GM21619 (cell line): ENCODE measurements around the gene STK32B.

Source experiments
- ATAC-seq: cut with Tn5 transposase; IDR thresholded peaks from one replicate; pipeline ENCODE4 v1.9.1; 2021; ENCODE audit not compliant: unreplicated experiment

Gene STK32B

DNA sequence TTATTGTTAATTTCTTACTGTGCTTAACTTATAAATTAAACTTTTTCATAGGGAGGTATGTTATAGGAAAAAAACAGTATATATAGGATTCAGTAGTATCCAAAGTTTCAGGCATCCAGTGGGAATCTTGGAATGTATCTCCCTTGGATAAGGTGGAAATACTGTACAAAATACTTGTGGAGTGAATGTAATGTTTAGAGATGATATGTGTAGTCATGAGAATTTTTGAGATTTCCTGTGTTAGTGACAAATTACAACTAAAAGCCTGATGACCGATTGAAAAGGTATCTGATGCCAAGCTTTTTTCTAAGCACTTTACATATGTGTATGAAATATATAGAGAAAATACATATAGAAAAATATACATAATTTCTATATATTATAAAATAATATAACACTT, 69.2 kb downstream of the STK32B start:
- no peak for ATAC-seq

- no peak for ATAC-seq
Observed at GRCh38 chr4:5122114-5122513, 70.8 kb downstream of the STK32B start.

DNA sequence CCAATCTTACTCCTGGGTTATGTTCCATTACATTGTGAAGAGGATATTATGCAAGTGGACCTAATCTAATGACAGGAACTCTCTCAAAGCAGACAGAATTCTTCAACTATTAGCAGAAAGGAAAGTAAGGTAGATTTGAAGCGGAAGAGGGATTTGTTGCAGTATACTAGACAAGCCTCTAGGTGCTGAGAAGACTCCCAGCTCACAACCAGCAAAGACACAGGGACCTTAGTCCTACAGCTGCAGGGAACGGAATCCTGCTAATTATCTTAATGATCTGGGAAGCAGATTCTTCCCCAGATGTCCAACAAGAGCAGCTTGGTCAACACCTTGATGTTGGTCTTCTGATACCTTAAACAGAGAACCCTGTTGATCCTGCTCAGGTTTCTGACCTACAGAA, 73.6 kb downstream of the STK32B start:
- no peak for ATAC-seq

DNA sequence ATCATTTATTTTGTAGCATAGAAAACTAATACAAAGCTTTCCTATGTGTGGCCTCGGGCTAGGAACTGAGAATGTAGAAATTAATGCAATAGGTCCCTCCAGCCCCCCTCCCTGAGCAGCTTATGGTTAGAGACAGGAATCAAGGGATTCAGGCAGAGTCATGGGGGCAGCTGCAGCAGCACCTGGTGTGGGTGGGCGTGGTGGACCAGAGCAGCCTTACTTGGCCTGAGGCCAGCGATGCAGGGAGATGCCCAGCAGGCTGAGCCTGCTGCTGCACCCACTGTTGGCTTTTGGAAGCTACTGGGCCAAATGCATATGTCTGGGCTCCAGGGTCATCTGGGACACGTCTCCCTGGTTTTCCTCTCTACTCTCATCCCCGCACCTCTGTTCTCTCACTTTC, 74.0 kb downstream of the STK32B start:
- no peak for ATAC-seq

GRCh38 chr4:5126231-5126630, 75.0 kb downstream of the STK32B start:
- ATAC-seq = no peak

- no peak for ATAC-seq
Observed at GRCh38 chr4:5126857-5127256, 75.6 kb downstream of the STK32B start.

GRCh38 chr4:5127556-5127955, 76.3 kb downstream of the STK32B start:
- ATAC-seq = no peak

- no peak for ATAC-seq
Observed at GRCh38 chr4:5128569-5128968, 77.3 kb downstream of the STK32B start.

DNA sequence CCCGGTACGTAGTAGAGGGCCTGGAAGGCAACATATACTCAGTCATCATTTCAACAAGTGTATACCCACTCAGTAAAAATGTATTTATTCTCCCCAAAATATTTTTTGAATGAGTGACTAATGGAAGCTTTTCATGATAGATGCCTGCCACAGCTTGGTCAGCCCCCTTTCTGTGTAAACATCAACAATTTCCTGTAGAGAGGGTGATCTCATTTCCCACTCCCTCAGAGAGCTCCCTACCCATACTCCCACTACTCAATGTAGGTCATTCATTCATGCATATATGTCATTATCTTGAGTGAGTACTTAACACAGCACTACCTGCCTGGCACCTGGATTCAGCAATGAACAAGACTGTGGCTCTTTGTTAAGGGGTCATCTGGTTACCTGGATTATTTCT, 81.9 kb downstream of the STK32B start:
- no peak for ATAC-seq

DNA sequence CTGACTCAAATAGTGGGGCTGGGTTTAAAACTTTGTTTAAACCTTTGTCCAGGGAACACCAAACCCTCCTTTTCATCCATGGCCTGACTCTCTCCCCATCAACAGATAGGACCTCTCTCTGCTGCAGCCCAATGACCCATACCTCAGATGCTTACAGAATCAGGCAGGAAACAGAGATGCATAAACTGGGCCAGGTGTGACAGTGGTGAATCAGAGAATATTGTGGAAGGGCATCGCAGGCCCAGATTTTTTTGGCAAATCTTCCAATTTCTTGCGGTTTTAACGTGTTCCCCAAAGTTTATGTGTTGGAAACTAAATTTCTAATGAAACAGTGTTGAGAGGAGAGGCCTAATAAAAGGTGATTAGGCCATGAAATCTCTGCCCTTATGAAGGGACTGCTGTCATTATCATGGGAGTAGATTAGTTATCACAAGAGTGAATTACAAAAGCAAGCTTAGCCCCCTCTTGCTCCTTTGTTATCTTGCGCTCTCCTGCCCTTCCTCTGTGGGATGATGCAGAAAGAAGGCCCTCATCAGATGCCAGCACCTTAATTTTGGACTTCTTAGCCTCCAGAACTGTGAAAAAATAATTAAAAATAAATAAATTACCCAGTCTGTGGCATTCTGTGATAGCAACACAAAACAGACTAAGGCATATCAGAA, 82.8 kb downstream of the STK32B start:
- ATAC-seq = no peak

DNA sequence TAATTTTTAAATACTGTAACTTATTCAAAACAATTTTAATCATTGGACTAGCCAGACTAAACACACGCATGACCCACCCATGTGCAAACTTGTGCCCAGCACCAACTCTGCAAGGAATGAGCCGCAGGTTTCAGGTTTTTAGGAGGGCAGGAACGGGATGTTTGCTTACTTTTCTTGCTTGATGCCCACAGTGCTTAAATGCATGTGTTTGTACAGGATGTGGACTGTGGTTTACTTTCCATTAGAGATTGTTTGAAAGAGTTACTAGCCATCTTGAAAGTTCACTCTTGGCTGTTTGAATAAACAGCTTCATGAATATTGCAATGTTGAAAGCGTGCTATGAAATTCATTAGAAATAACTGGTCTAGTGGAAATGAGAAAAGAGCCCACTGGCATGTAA, 83.3 kb downstream of the STK32B start:
- ATAC-seq = no peak

GRCh38 chr4:5137226-5137625, 85.9 kb downstream of the STK32B start:
- no peak for ATAC-seq

GRCh38 chr4:5137927-5138326, 86.6 kb downstream of the STK32B start:
- ATAC-seq = no peak

- ATAC-seq = no peak
Observed at GRCh38 chr4:5138389-5138788, 87.1 kb downstream of the STK32B start.

DNA sequence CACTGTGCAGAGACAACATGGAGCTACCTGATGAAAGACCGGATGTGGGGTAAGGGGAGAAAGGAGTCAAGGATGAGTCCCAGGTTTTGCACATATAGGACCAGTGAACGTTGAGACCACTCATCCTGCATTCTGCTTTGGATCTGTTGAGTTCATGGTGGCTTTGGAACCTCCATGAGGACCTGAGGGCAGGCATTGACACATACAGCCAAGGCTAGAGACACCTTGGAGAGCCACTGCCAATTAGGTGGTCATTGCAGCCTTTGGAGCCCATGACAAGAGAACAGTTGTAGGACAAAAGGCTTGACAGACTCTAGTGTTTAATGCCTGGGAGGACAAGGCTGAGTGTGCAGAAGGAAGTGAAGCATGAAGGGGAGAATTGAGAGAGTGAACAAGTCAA, 87.9 kb downstream of the STK32B start:
- ATAC-seq = no peak

DNA sequence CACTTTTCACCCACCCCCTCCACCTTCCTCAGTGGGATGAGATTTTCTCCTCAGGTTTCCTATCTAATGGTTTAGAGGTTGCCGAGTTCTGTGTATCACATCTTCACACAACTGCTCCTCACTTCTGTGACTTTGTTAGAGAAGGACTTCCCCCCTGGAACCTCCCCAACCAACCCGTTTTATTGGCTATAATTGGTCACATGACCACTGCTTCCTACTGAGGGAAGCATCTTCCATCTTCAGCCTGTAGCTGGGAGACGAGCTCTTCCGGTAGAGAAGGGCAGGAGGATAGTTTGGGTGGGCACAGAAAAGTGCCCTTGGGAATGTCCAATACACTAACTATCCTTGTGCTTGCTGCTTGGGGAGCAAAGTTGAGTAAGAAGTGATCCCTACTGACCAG, 90.5 kb downstream of the STK32B start:
- no peak for ATAC-seq

DNA sequence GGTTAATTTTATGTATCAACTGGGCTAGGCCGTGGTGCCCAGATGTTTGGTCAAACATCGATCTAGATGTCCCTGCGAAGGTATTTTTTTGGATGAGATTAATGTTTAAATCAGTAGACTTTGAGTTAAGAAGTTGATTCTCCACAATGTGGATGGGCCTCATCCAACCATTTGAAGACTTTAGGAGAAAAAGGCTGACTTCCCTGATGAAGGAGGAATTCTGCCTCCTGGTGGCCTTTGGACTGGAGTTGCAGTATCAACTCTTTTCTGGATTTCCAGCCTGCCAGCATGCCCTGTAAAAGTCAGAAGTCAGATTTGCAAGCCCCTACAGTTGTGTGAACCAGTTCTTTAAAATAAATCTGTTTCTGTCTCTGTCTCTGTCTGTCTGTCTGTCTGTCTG, 91.4 kb downstream of the STK32B start:
- no peak for ATAC-seq

DNA sequence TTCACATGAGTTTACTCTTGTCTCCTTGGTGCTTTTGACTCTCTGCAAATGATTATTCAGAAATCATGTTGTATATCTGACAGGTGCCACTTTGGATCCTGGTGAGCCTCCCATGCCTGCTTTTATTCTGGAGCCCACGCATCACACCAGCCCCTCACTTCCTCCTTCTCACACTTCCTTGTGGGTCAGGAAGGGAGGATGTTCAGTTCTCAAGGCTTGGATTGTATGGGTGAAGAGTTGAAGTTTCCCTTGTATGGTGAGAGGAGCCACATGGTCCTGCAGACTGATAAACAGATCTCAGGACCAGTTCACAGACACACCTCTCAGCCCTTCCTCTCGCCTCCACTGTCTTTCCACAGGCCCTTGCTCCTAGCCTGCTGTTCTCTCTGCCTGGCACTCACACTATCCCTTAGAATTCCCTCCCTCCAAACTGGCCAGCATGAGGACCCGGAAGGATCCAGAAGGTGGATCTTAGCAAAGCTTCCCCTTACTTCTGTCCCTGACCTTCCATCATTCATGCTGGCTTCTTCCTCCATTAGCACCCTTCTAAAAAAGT, 92.1 kb downstream of the STK32B start:
- ATAC-seq = no peak

GRCh38 chr4:5143940-5144339, 92.7 kb downstream of the STK32B start:
- no peak for ATAC-seq

DNA sequence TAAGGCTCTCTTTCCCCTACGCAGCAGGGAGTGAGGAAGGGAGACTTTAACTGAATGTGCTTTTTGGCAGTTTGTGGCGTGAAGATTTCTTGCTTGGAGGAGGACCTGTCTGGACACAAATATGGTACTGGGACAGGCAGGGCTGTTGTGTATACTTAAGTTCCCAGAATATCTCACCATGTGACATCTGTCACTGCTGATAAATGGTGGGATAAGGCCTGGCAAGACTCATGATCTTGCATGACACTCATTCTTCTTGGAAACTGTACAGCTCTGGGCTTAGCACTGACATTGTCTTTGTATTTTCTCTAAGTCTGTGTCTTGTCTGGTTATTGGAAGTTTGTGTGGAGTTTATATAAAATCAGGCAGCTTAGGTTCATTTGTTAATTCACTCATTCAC, 93.1 kb downstream of the STK32B start:
- ATAC-seq = no peak

DNA sequence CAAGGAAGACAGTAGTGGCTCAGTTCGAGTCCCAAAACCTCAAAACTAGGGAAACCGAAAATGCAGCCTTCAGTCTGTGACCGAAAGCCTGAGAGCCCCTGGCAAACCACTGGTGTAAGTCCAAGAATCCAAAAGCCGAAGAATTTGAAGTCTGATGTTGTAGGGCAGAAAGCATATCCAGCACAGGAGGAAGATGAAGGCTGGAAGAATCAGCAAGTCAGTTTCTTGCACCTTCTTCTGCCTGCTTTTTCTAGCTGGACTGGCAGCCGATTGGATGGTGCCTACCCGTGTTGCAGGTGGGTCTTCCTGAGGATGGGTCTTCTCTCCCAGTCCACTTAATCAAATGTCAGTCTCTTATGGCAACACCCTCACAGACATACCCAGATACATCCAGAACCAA, 95.0 kb downstream of the STK32B start:
- no peak for ATAC-seq

DNA sequence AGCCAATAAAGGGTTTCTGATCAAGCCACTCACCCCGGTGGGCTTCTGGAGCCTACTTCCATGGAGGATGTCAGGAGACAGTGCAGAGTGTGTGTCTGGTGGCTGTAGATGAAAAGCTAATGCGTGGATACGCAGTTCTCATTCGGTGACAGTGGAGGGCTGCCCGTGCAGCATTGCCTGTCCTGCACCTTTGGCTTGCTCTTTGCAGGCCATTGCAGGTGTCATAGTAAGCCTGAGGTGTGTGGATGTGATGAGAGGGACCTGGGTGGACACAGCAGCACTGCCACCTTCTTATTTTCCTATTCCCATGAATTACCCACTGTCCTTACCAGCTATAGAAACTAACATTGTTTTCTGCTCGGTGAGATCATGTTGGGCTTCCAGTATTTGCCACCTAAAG, 101.2 kb downstream of the STK32B start:
- ATAC-seq = no peak

GRCh38 chr4:5156682-5157081, 105.4 kb downstream of the STK32B start:
- ATAC-seq = no peak
